GM20431 (cell line): ENCODE results near the gene HLA-DQA2.
"Not testable (repeated sequence)": the region's sequence is repeated elsewhere in the genome, so short reads cannot be mapped to it uniquely, and the experiment has no call there.

Experiments
- in situ Hi-C: fragments of 300-500 bp; cut with MseI, MboI; formaldehyde crosslinking; loops from one replicate; pipeline ENCODE4 v1.15.0; 2020; ENCODE audit warnings: low sequenced_read_pairs; ENCODE audit not compliant: unreplicated experiment

Gene HLA-DQA2

GRCh38 chr6:32741031-32741960 is at the start of gene HLA-DQA2:
Gene HLA-DQA2, plus strand, starts transcription at chr6:32741391. Its CDS starts 53 bp downstream, at chr6:32741444.
- in situ Hi-C loops, result no loop called here

- in situ Hi-C loops, result loop anchor here (10.0 kb wide), 1 partner anchor 277 kb away; no protein-coding TSS in a partner anchor
Observed at GRCh38 chr6:32692019-32692418, 49.2 kb upstream of the HLA-DQA2 start.

GRCh38 chr6:32697031-32697430 is 44.2 kb upstream of the HLA-DQA2 start:
- in situ Hi-C loops, result loop anchor here (10.0 kb wide), 1 partner anchor 282 kb away; no protein-coding TSS in a partner anchor

GRCh38 chr6:32700391-32701040 is 40.7 kb upstream of the HLA-DQA2 start:
- in situ Hi-C loops, result no loop called here

GRCh38 chr6:32703347-32703746 is 37.8 kb upstream of the HLA-DQA2 start:
- in situ Hi-C loops, result no loop called here

GRCh38 chr6:32705164-32705563 is 36.0 kb upstream of the HLA-DQA2 start:
- in situ Hi-C loops, result not testable (repeated sequence)

- in situ Hi-C loops, result no loop called here
Observed at GRCh38 chr6:32709625-32710024, 31.6 kb upstream of the HLA-DQA2 start.

GRCh38 chr6:32713241-32713640 is 27.9 kb upstream of the HLA-DQA2 start:
- in situ Hi-C loops, result no loop called here

- in situ Hi-C loops, result no loop called here
Observed at GRCh38 chr6:32716396-32716795, 24.8 kb upstream of the HLA-DQA2 start.

- in situ Hi-C loops, result no loop called here
Observed at GRCh38 chr6:32718879-32719278, 22.3 kb upstream of the HLA-DQA2 start.

GRCh38 chr6:32738126-32738525 is 3.1 kb upstream of the HLA-DQA2 start:
- in situ Hi-C loops, result no loop called here

GRCh38 chr6:32742374-32742773 is 1.2 kb downstream of the HLA-DQA2 start:
- in situ Hi-C loops, result no loop called here

- in situ Hi-C loops, result no loop called here
Observed at GRCh38 chr6:32744776-32745175, 3.6 kb downstream of the HLA-DQA2 start.

GRCh38 chr6:32745649-32746048 is 4.5 kb downstream of the HLA-DQA2 start:
- in situ Hi-C loops, result not testable (repeated sequence)

- in situ Hi-C loops, result no loop called here
Observed at GRCh38 chr6:32752580-32752979, 11.4 kb downstream of the HLA-DQA2 start.

GRCh38 chr6:32759669-32760068 is 18.5 kb downstream of the HLA-DQA2 start:
- in situ Hi-C loops, result no loop called here

GRCh38 chr6:32761072-32761471 is 19.9 kb downstream of the HLA-DQA2 start:
- in situ Hi-C loops, result no loop called here

- in situ Hi-C loops, result no loop called here
Observed at GRCh38 chr6:32761548-32761947, 20.4 kb downstream of the HLA-DQA2 start.

- in situ Hi-C loops, result no loop called here
Observed at GRCh38 chr6:32763421-32763820, 22.2 kb downstream of the HLA-DQA2 start, which contains the start of gene HLA-DQB2. Gene HLA-DQB2, minus strand, starts transcription at chr6:32763532. Its CDS starts 62 bp downstream, at chr6:32763470.

GRCh38 chr6:32764048-32764447 is 22.9 kb downstream of the HLA-DQA2 start:
- in situ Hi-C loops, result no loop called here

GRCh38 chr6:32772656-32773055 is 31.5 kb downstream of the HLA-DQA2 start:
- in situ Hi-C loops, result no loop called here
